Endothelial cell of umbilical vein (primary cell): ENCODE results near the gene MAML2. TPM values are rescaled to one million over a fixed set of nuclear protein-coding genes. Genes with fewer than 3 reads are reported as not detected.

ENCODE experiments used
- BruUV-seq: library from RNA; stranded (reverse); fragments of 400-500 nt; replicated peaks from 2 replicates; lab custom pipeline; 2021; lab: Mats Ljungman, UMichigan
- CTCF ChIA-PET: fragments of 300-600, 350-600 bp; sonication (Branson Sonifier 250); formaldehyde crosslinking; loops from one replicate; lab custom pipeline; 2021; ENCODE audit warnings: antibody characterized with exemption, inconsistent platforms; lab: Charles Lee
- POLR2A ChIA-PET: fragments of 300-600, 350-600 bp; sonication (Branson Sonifier 250); formaldehyde crosslinking; loops from one replicate; lab custom pipeline; 2021; ENCODE audit warnings: antibody characterized with exemption, inconsistent platforms; lab: Charles Lee
- DNase-seq: peaks from one replicate; pipeline ENCODE4 v3.0.0-alpha.2; 2011; ENCODE audit warnings: low read depth, low spot score
- FAIRE-seq: peaks from 2 replicates; lab custom pipeline; 2011; peaks lifted over from hg19 to GRCh38; lab: Jason Lieb, UNC
- H2AFZ ChIP-seq: 2 replicates; pipeline ENCODE4 v1.6.0; 2012; ENCODE audit warnings: low read depth, low read length, control low read depth, inconsistent platforms
- H3K27ac ChIP-seq: 2 replicates; pipeline ENCODE4 v1.5.1; 2011; ENCODE audit warnings: low read depth, mild to moderate bottlenecking, control low read depth, low read length, moderate library complexity; ENCODE audit not compliant: insufficient read depth
- H3K27me3 ChIP-seq, 2 experiments: 2 replicates each; pipeline versions ENCODE4 v1.6.0 to v1.6.1; 2011; ENCODE audit warnings: low read length in 2 of 2, mixed read lengths in 1 of 2; ENCODE audit not compliant: control insufficient read depth in 2 of 2, insufficient read depth in 2 of 2
- H3K36me3 ChIP-seq, 2 experiments: 2 replicates in 1 of 2; 3 replicates in 1 of 2; pipeline ENCODE4 v1.5.1; 2011; ENCODE audit warnings: low read length in 2 of 2, mild to moderate bottlenecking in 1 of 2, moderate library complexity in 1 of 2; ENCODE audit not compliant: control insufficient read depth in 2 of 2, insufficient read depth in 2 of 2; ENCODE audit errors: extremely low read depth in 1 of 2
- H3K4me1 ChIP-seq: 3 replicates; pipeline ENCODE4 v1.5.1; 2011; ENCODE audit warnings: mild to moderate bottlenecking, low read length; ENCODE audit not compliant: control insufficient read depth, insufficient read depth; ENCODE audit errors: extremely low read depth
- H3K4me2 ChIP-seq: 2 replicates; pipeline ENCODE4 v1.6.1; 2011; ENCODE audit warnings: low read length, control low read depth, mixed read lengths; ENCODE audit not compliant: insufficient read depth
- H3K4me3 ChIP-seq, 3 experiments: fragments of 200-600 bp in 1 of 3; sonication (generic), shearing (Covaris generic) in 1 of 3; replicated peaks in 1 of 3; 2 replicates each; pipeline ENCODE4 v1.5.1; 2011 to 2016; ENCODE audit warnings: control low read depth in 3 of 3, low read length in 3 of 3, mild to moderate bottlenecking in 2 of 3, inconsistent platforms in 1 of 3, low read depth in 1 of 3, moderate library complexity in 1 of 3; ENCODE audit not compliant: insufficient read depth in 1 of 3
- H3K79me2 ChIP-seq: 2 replicates; pipeline ENCODE4 v1.6.0; 2012; ENCODE audit warnings: low read length, inconsistent platforms; ENCODE audit not compliant: control insufficient read depth, insufficient read depth
- H3K9ac ChIP-seq: replicated peaks from 2 replicates; pipeline ENCODE3; 2011; ENCODE audit warnings: low read length, control low read depth; ENCODE audit not compliant: insufficient read depth; ENCODE audit errors: extremely low read depth
- H3K9me1 ChIP-seq: replicated peaks from 3 replicates; pipeline ENCODE4 v1.6.0; 2011; ENCODE audit warnings: mild to moderate bottlenecking, low read length; ENCODE audit not compliant: control insufficient read depth, insufficient read depth; ENCODE audit errors: extremely low read depth
- H3K9me3 ChIP-seq: replicated peaks from 2 replicates; pipeline ENCODE4 v1.5.1; 2012; ENCODE audit warnings: low read length, inconsistent platforms; ENCODE audit not compliant: control insufficient read depth, insufficient read depth
- H4K20me1 ChIP-seq: replicated peaks from 2 replicates; pipeline ENCODE3; 2011; ENCODE audit warnings: mild to moderate bottlenecking, low read length; ENCODE audit not compliant: control insufficient read depth, insufficient read depth; ENCODE audit errors: extremely low read depth
- CTCF ChIP-seq, 2 donors: IDR thresholded peaks; 1 replicate in 1 of 2; 2 replicates in 1 of 2; pipeline ENCODE4 v1.5.1; 2011; ENCODE audit warnings: low read length in 2 of 2, mild to moderate bottlenecking in 2 of 2, moderate library complexity in 2 of 2, control low read depth in 1 of 2, inconsistent platforms in 1 of 2, low read depth in 1 of 2; ENCODE audit not compliant: insufficient read depth in 1 of 2; ENCODE audit errors: extremely low read depth in 1 of 2
- EZH2 ChIP-seq: IDR thresholded peaks from 2 replicates; pipeline ENCODE4 v1.6.1; 2012; ENCODE audit warnings: borderline replicate concordance, low read depth, mild to moderate bottlenecking, moderate library complexity, low read length, inconsistent platforms; ENCODE audit not compliant: severe bottlenecking
- FOS ChIP-seq: IDR thresholded peaks from 2 replicates; pipeline ENCODE4 v1.6.1; 2011; ENCODE audit warnings: mild to moderate bottlenecking, low read length, moderate library complexity, borderline replicate concordance; ENCODE audit not compliant: insufficient read depth
- GATA2 ChIP-seq: IDR thresholded peaks from 2 replicates; pipeline ENCODE4 v1.7.0; 2011; ENCODE audit warnings: low read depth, mild to moderate bottlenecking, moderate library complexity, mixed read lengths, low read length; ENCODE audit not compliant: insufficient read length, insufficient read depth
- JUN ChIP-seq: IDR thresholded peaks from 2 replicates; pipeline ENCODE4 v1.6.1; 2011; ENCODE audit warnings: borderline replicate concordance, low read depth; ENCODE audit not compliant: insufficient read length, insufficient read depth
- MAX ChIP-seq: IDR thresholded peaks from 2 replicates; pipeline ENCODE4 v1.6.1; 2011; ENCODE audit not compliant: insufficient read depth, insufficient read length
- MYC ChIP-seq: IDR thresholded peaks from one replicate; pipeline ENCODE4 v1.6.1; 2011; ENCODE audit warnings: mild to moderate bottlenecking, low read depth, low read length
- POLR2A ChIP-seq: IDR thresholded peaks from 2 replicates; pipeline ENCODE4 v1.6.1; 2012; ENCODE audit warnings: low read depth, mild to moderate bottlenecking, control low read depth, low read length
- POLR2AphosphoS5 ChIP-seq: IDR thresholded peaks from 2 replicates; pipeline ENCODE4 v1.6.1; 2012; ENCODE audit warnings: low read depth, mild to moderate bottlenecking, control low read depth, low read length, moderate library complexity; ENCODE audit not compliant: insufficient read depth
- dilution Hi-C: fragments of 300-500 bp; cut with MboI; formaldehyde crosslinking; loops from one replicate; pipeline ENCODE4 v1.15.0; 2019; ENCODE audit warnings: low sequenced_read_pairs; ENCODE audit not compliant: extremely low pct_ligation_motif_present
- intact Hi-C: fragments of 100-400 bp; cut with micrococcal nuclease; formaldehyde crosslinking; loops from one replicate; pipeline ENCODE4 v1.10.0; 2022
- polyA plus RNA-seq, 4 experiments: library from polyadenylated mRNA; depleted of rRNA in 3 of 4; stranded (reverse) in 3 of 4; unstranded in 1 of 4; fragments of >200 nt; gene quantifications; 2 replicates each; pipeline versions ENCODE4 v1.2.1 to v1.2.3, GENCODE V29; 2011 to 2012; ENCODE audit warnings: missing spikeins in 1 of 4
- total RNA-seq: library from RNA; stranded (reverse); gene quantifications from 2 replicates; pipeline ENCODE4 v1.2.3, GENCODE V29; 2021

MAML2 gene
- total and polyA plus RNA-seq, 2 donors (not counting 3 experiments of a cell fraction or from before 2014, with no cell fraction given), result 12.4 to 16.8 TPM

- FAIRE-seq, result no peak
- dilution Hi-C loops (no loop called here), intact Hi-C loops (no loop called here)
- POLR2A ChIA-PET, result no interaction called here
- no peak overlapping the region for H3K4me2 ChIP-seq
- no peak for DNase-seq
- no peaks in the 10 kb centered on the region for H3K9me3 ChIP-seq
- H3K79me2 ChIP-seq, result peaks cover 15% of the 10 kb centered on the region
- H3K36me3 ChIP-seq, result no peaks in the 10 kb centered on the region
- H3K4me3 ChIP-seq, result no peak overlapping the region
- no peak overlapping the region for H3K9ac ChIP-seq
- CTCF ChIA-PET, result interaction anchor here (1.7 to 2.4 kb wide), 2 partner anchors 9 to 279 kb away, joined by 5 to 6 read pairs; partner anchors contain the start of gene MAML2
- H3K27ac ChIP-seq, result no peak overlapping the region
- H3K9me1 ChIP-seq, result no peaks in the 10 kb centered on the region
- peaks cover 9% of the 10 kb centered on the region for H3K4me1 ChIP-seq
- no peaks in the 10 kb centered on the region for H3K27me3 ChIP-seq
- H2AFZ ChIP-seq, result no peak overlapping the region
- TF ChIP-seq FOS (no peak), GATA2 (no peak)
- H4K20me1 ChIP-seq, result no peaks in the 10 kb centered on the region
- BruUV-seq, result no TSS peak
Observed at GRCh38 chr11:96334219-96334618, 8.8 kb downstream of the MAML2 start.

GRCh38 chr11:96333191-96333719 is 9.7 kb downstream of the MAML2 start:
- no peaks in the 10 kb centered on the region for H4K20me1 ChIP-seq
- no peak overlapping the region for H3K4me2 ChIP-seq
- intact Hi-C loops, result no loop called here
- no peaks in the 10 kb centered on the region for H3K9me3 ChIP-seq
- TF ChIP-seq CTCF (IDR thresholded peaks at IDR 0.05; ENCODE audit: extremely low read depth in 1 of 2, insufficient read depth in 1 of 2, low read depth in 1 of 2, low read length in 2 of 2) (no peak), GATA2 (no peak), POLR2AphosphoS5 (no peak), JUN (no peak), EZH2 (no peak), MAX (no peak), FOS (no peak), MYC (no peak), POLR2A (no peak)
- no peak for FAIRE-seq
- no peak overlapping the region for H3K9ac ChIP-seq
- H3K4me1 ChIP-seq, result peaks cover 2% of the 10 kb centered on the region
- H3K36me3 ChIP-seq, result no peaks in the 10 kb centered on the region
- POLR2A ChIA-PET, result no interaction called here
- H3K9me1 ChIP-seq, result no peaks in the 10 kb centered on the region
- H3K27me3 ChIP-seq, result no peaks in the 10 kb centered on the region
- CTCF ChIA-PET, result interaction anchor here (1.5 to 2.2 kb wide), 2 partner anchors 9 to 278 kb away, joined by 3 to 20 read pairs; partner anchors contain the start of gene MAML2
- H3K27ac ChIP-seq, result no peak overlapping the region
- no peak overlapping the region for H2AFZ ChIP-seq
- dilution Hi-C loops, result no loop called here
- BruUV-seq, result no TSS peak
- no peak overlapping the region for H3K4me3 ChIP-seq
- DNase-seq, result no peak
- H3K79me2 ChIP-seq, result peaks cover 14% of the 10 kb centered on the region
